Bronchial epithelial cell (primary cell): ENCODE results near the gene KLK14. TPM values are rescaled to one million over a fixed set of nuclear protein-coding genes. Genes with fewer than 3 reads are reported as not detected.

Experiments
- DNase-seq: peaks from one replicate; pipeline ENCODE4 v3.0.0-alpha.2; 2010; ENCODE audit warnings: low read depth
- FAIRE-seq: peaks from 2 replicates; lab custom pipeline; 2011; peaks lifted over from hg19 to GRCh38; lab: Jason Lieb, UNC
- H3K27me3 ChIP-seq: 2 replicates; pipeline ENCODE4 v1.5.1; 2011; ENCODE audit warnings: low read length; ENCODE audit not compliant: control insufficient read depth, insufficient read depth
- H3K36me3 ChIP-seq: 2 replicates; pipeline ENCODE4 v1.5.1; 2011; ENCODE audit warnings: low read length; ENCODE audit not compliant: control insufficient read depth, insufficient read depth
- H3K4me3 ChIP-seq: 2 replicates; pipeline ENCODE4 v1.5.1; 2011; ENCODE audit warnings: mild to moderate bottlenecking, low read depth, low read length, control low read depth
- CTCF ChIP-seq: IDR thresholded peaks from 2 replicates; pipeline ENCODE4 v1.5.1; 2011; ENCODE audit warnings: mild to moderate bottlenecking, moderate library complexity, low read length, control low read depth, inconsistent platforms; ENCODE audit not compliant: insufficient read depth, severe bottlenecking
- total RNA-seq: library from RNA; depleted of rRNA; stranded (reverse); fragments of >200 nt; gene quantifications from 2 replicates; pipeline ENCODE4 v1.2.1, GENCODE V29; 2014

KLK14 gene
- total RNA-seq, 1 donor from 2014 or later = not detected

GRCh38 chr19:51076631-51077213 is 6.0 kb downstream of the KLK14 start:
- FAIRE-seq = no peak
- H3K36me3 ChIP-seq = no peaks in the 10 kb centered on the region
- DNase-seq = peak; percentile 8
- H3K4me3 ChIP-seq = no peak overlapping the region
- H3K27me3 ChIP-seq = no peaks in the 10 kb centered on the region
- TF ChIP-seq CTCF = no peak

GRCh38 chr19:51075998-51076397 is 6.7 kb downstream of the KLK14 start:
- no peak for FAIRE-seq
- Histone ChIP-seq H3K4me3 (no peak overlapping the region), H3K27me3 (no peaks in the 10 kb centered on the region), H3K36me3 (no peaks in the 10 kb centered on the region)
- no peak for TF ChIP-seq CTCF
- DNase-seq = peak; percentile 38

- peak; percentile 39 for DNase-seq
- H3K36me3 ChIP-seq = no peaks in the 10 kb centered on the region
- H3K27me3 ChIP-seq = no peaks in the 10 kb centered on the region
- FAIRE-seq = no peak
- TF ChIP-seq CTCF = no peak
- H3K4me3 ChIP-seq = no peak overlapping the region
These were observed 11.6 kb downstream of the KLK14 start for GRCh38 chr19:51071095-51071405.

GRCh38 chr19:51070334-51071094 is 12.2 kb downstream of the KLK14 start:
- no peak for DNase-seq
- Histone ChIP-seq H3K4me3 (no peak overlapping the region), H3K27me3 (no peaks in the 10 kb centered on the region), H3K36me3 (no peaks in the 10 kb centered on the region)
- FAIRE-seq = no peak
- no peak for TF ChIP-seq CTCF

GRCh38 chr19:51066393-51067186 is 16.1 kb downstream of the KLK14 start:
- FAIRE-seq = no peak
- Histone ChIP-seq H3K27me3 (no peaks in the 10 kb centered on the region), H3K36me3 (no peaks in the 10 kb centered on the region), H3K4me3 (no peak overlapping the region)
- DNase-seq = no peak
- no peak for TF ChIP-seq CTCF
